RWPE2 (cell line): ENCODE results near the gene ZG16.

Source experiments
- ATAC-seq: fragments of 200-7000 bp; cut with Tn5 transposase; 3 replicates; pipeline ENCODE4 v1.9.1; 2021; ENCODE audit warnings: low read depth
- DNase-seq: peaks from one replicate; pipeline ENCODE4 v3.0.0-alpha.2; 2020; ENCODE audit warnings: low spot score
- H3K27ac ChIP-seq: fragments of 450-650 bp; 2 replicates; pipeline ENCODE4 v1.5.1; 2017; ENCODE audit warnings: mild to moderate bottlenecking; ENCODE audit not compliant: poor library complexity, severe bottlenecking
- H3K27me3 ChIP-seq: fragments of 250-450 bp; sonication (Bioruptor Pico); 2 replicates; pipeline ENCODE4 v1.5.1; 2021; ENCODE audit warnings: mild to moderate bottlenecking, moderate library complexity; ENCODE audit not compliant: insufficient read depth, poor library complexity, severe bottlenecking
- H3K36me3 ChIP-seq: fragments of 250-450 bp; sonication (Bioruptor Pico); 2 replicates; pipeline ENCODE4 v1.5.1; 2020; ENCODE audit warnings: low read depth, mild to moderate bottlenecking, moderate library complexity
- H3K4me1 ChIP-seq: fragments of 250-450 bp; sonication (Bioruptor Pico); 2 replicates; pipeline ENCODE4 v1.5.1; 2021; ENCODE audit warnings: mild to moderate bottlenecking, moderate library complexity; ENCODE audit not compliant: insufficient read depth, poor library complexity, severe bottlenecking
- H3K4me3 ChIP-seq: fragments of 250-450 bp; sonication (Bioruptor Pico); 2 replicates; pipeline ENCODE4 v1.5.1; 2021; ENCODE audit warnings: mild to moderate bottlenecking, moderate library complexity; ENCODE audit not compliant: severe bottlenecking
- H3K9me3 ChIP-seq: fragments of 250-450 bp; sonication (Bioruptor Pico); 2 replicates; pipeline ENCODE4 v1.5.1; 2021; ENCODE audit warnings: mild to moderate bottlenecking, moderate library complexity; ENCODE audit not compliant: severe bottlenecking
- CTCF ChIP-seq: fragments of 450-650 bp; IDR thresholded peaks from one replicate; pipeline ENCODE4 v1.5.1; 2017; ENCODE audit warnings: mild to moderate bottlenecking, moderate library complexity; ENCODE audit not compliant: poor library complexity, severe bottlenecking

ZG16 gene

GRCh38 chr16:29821643-29822115 lies 43.6 kb downstream of the ZG16 start:
- Histone ChIP-seq H3K27ac (peak overlapping the region; percentile 93), H3K27me3 (no peaks in the 10 kb centered on the region), H3K4me3 (peak overlapping the region; percentile 39), H3K4me1 (peaks cover 31% of the 10 kb centered on the region), H3K9me3 (no peaks in the 10 kb centered on the region), H3K36me3 (peaks cover 35% of the 10 kb centered on the region)
- DNase-seq (no peak), ATAC-seq (peak; percentile 55)
- TF ChIP-seq CTCF: no peak

GRCh38 chr16:29824589-29825144 lies 46.6 kb downstream of the ZG16 start:
- H3K36me3 ChIP-seq: peaks cover 13% of the 10 kb centered on the region
- no peaks in the 10 kb centered on the region for H3K27me3 ChIP-seq
- no peak for DNase-seq
- ATAC-seq: 0 out of 3 replicates have a peak, but pooled peaks have one; percentile 20
- H3K27ac ChIP-seq: peak overlapping the region; percentile 67
- H3K4me3 ChIP-seq: no peak overlapping the region
- peaks cover 26% of the 10 kb centered on the region for H3K4me1 ChIP-seq
- no peaks in the 10 kb centered on the region for H3K9me3 ChIP-seq
- no peak for TF ChIP-seq CTCF

GRCh38 chr16:29825145-29826044 lies 47.3 kb downstream of the ZG16 start:
- H3K27me3 ChIP-seq: no peaks in the 10 kb centered on the region
- peak overlapping the region; percentile 67 for H3K27ac ChIP-seq
- peaks cover 22% of the 10 kb centered on the region for H3K4me1 ChIP-seq
- ATAC-seq (peak; percentile 11; the same call in 2 of the 3 replicates), DNase-seq (no peak)
- no peak for TF ChIP-seq CTCF
- H3K36me3 ChIP-seq: peaks cover 9% of the 10 kb centered on the region; the same call in 1 of the 2 replicates
- no peaks in the 10 kb centered on the region for H3K9me3 ChIP-seq
- no peak overlapping the region for H3K4me3 ChIP-seq

- Histone ChIP-seq H3K4me1 (peaks cover 22% of the 10 kb centered on the region), H3K36me3 (peaks cover 9% of the 10 kb centered on the region), H3K4me3 (no peak overlapping the region), H3K27ac (no peak overlapping the region), H3K9me3 (no peaks in the 10 kb centered on the region), H3K27me3 (no peaks in the 10 kb centered on the region)
- no peak for DNase-seq
- TF ChIP-seq CTCF: no peak
- ATAC-seq: no peak
Measured at GRCh38 chr16:29826342-29826695, 48.3 kb downstream of the ZG16 start.
